Body of pancreas (tissue), 4 donors: Measurements from ENCODE around the gene RECQL5. TPM values are rescaled to one million over a fixed set of nuclear protein-coding genes. Genes with fewer than 3 reads are reported as not detected.

Source experiments
- ATAC-seq: fragments of 150-250 bp; one replicate; pipeline ENCODE4 v1.9.1; 2016
- DNase-seq, 4 donors: peaks; one replicate each; pipeline ENCODE4 v3.0.0-alpha.2; 2019
- H3K27ac ChIP-seq, 4 donors: fragments of 200-600 bp; sonication (generic); 1 replicate in 3 of 4; 2 replicates in 1 of 4; pipeline versions ENCODE4 v1.5.1 to v1.6.1; 2016 to 2019; ENCODE audit warnings: mild to moderate bottlenecking in 1 of 4, mixed read lengths in 1 of 4, moderate library complexity in 1 of 4
- H3K27me3 ChIP-seq, 2 donors: fragments of 200-600 bp; sonication (generic); one replicate each; pipeline ENCODE4 v1.6.0; 2016; ENCODE audit warnings: mild to moderate bottlenecking in 1 of 2
- H3K36me3 ChIP-seq, 2 donors: fragments of 200-600 bp; sonication (generic); replicated peaks in 1 of 2; 2 replicates each; pipeline ENCODE4 v1.5.1; 2016; ENCODE audit warnings: low read depth in 2 of 2; ENCODE audit not compliant: insufficient read depth in 1 of 2
- H3K4me1 ChIP-seq: fragments of 200-600 bp; sonication (generic); one replicate; pipeline ENCODE4 v1.6.0; 2016
- H3K4me3 ChIP-seq, 2 donors: fragments of 200-600 bp; sonication (generic); 1 replicate in 1 of 2; 2 replicates in 1 of 2; pipeline ENCODE4 v1.5.1; 2016 to 2019
- H3K9me3 ChIP-seq, 3 donors: fragments of 200-600 bp; sonication (generic); 1 replicate in 2 of 3; 2 replicates in 1 of 3; pipeline ENCODE4 v1.5.1; 2016
- CTCF ChIP-seq, 7 experiments: fragments of 450-650 bp in 4 of 7; fragments of 200-600 bp in 3 of 7; sonication (generic) in 3 of 7; IDR thresholded peaks; one replicate each; pipeline ENCODE4 v1.5.1; 2016 to 2019; ENCODE audit warnings: antibody characterized with exemption in 7 of 7
- POLR2A ChIP-seq, 3 donors: fragments of 450-650 bp; IDR thresholded peaks; one replicate each; pipeline ENCODE4 v1.6.1; 2016; ENCODE audit warnings: antibody characterized with exemption in 3 of 3, mild to moderate bottlenecking in 2 of 3
- WGBS, 2 donors: methylation state at CpG; one replicate each; pipeline ENCODE4 v1.1.5; 2017; 5-methylcytosine and 5-hydroxymethylcytosine counted together
- intact Hi-C: fragments of 100-400 bp; cut with DNase I; formaldehyde crosslinking; loops from one replicate; pipeline ENCODE4 v1.15.1; 2023
- total RNA-seq, 2 donors: library from RNA; depleted of rRNA; stranded (reverse); fragments of >200 nt; gene quantifications; one replicate each; pipeline ENCODE4 v1.1.0, GENCODE V29; 2016

RECQL5 gene
- total RNA-seq, 2 donors from 2014 or later, result 8.6 to 38.6 TPM

GRCh38 chr17:75628425-75628824, 38.5 kb downstream of the RECQL5 start:
- Histone ChIP-seq H3K27ac (no peak overlapping the region), H3K4me3 (no peak overlapping the region), H3K9me3 (no peaks in the 10 kb centered on the region), H3K36me3 (no peaks in the 10 kb centered on the region), H3K4me1 (peaks cover 12% of the 10 kb centered on the region), H3K27me3 (no peaks in the 10 kb centered on the region)
- 88 to 89% methylated on average over 5 to 6 of the region's 6 CpGs for WGBS, 2 donors
- no peak for ATAC-seq
- DNase-seq, result no peak
- no peak for TF ChIP-seq CTCF (IDR thresholded peaks at IDR 0.05)
- no peak for TF ChIP-seq POLR2A (IDR thresholded peaks at IDR 0.05)
- intact Hi-C loops, result no loop called here

GRCh38 chr17:75627094-75627493, 39.9 kb downstream of the RECQL5 start:
- TF ChIP-seq POLR2A (IDR thresholded peaks at IDR 0.05), result no peak
- TF ChIP-seq CTCF (IDR thresholded peaks at IDR 0.05), result no peak
- ATAC-seq, result no peak
- intact Hi-C loops, result no loop called here
- H3K27me3 ChIP-seq, result no peaks in the 10 kb centered on the region
- no peaks in the 10 kb centered on the region for H3K36me3 ChIP-seq
- H3K9me3 ChIP-seq, result no peaks in the 10 kb centered on the region
- no peak overlapping the region for H3K4me3 ChIP-seq
- 85 to 90% methylated on average over 6 to 10 of the region's 10 CpGs for WGBS, 2 donors
- DNase-seq, result no peak
- no peak overlapping the region for H3K27ac ChIP-seq
- H3K4me1 ChIP-seq, result no peaks in the 10 kb centered on the region

GRCh38 chr17:75626496-75627038, 40.4 kb downstream of the RECQL5 start:
- Histone ChIP-seq H3K9me3 (no peaks in the 10 kb centered on the region), H3K4me1 (no peaks in the 10 kb centered on the region), H3K36me3 (no peaks in the 10 kb centered on the region), H3K4me3 (no peak overlapping the region), H3K27ac (no peak overlapping the region), H3K27me3 (no peaks in the 10 kb centered on the region)
- 81 to 100% methylated on average over 1 to 11 of the region's 11 CpGs for WGBS, 2 donors
- ATAC-seq (no peak), DNase-seq (no peak)
- no peak for TF ChIP-seq POLR2A (IDR thresholded peaks at IDR 0.05)
- no peak for TF ChIP-seq CTCF (IDR thresholded peaks at IDR 0.05)
- intact Hi-C loops, result no loop called here

- ATAC-seq, result peak; percentile 51
- TF ChIP-seq POLR2A (IDR thresholded peaks at IDR 0.05), result no peak
- TF ChIP-seq CTCF (IDR thresholded peaks at IDR 0.05), result peak; percentile 13 to 51 (median 35)
- H3K27ac ChIP-seq, result no peak overlapping the region
- H3K9me3 ChIP-seq, result no peaks in the 10 kb centered on the region
- H3K27me3 ChIP-seq, result no peaks in the 10 kb centered on the region
- no peaks in the 10 kb centered on the region for H3K4me1 ChIP-seq
- DNase-seq, result peak in 2 of 4 donors; percentile 29 to 40
- no peaks in the 10 kb centered on the region for H3K36me3 ChIP-seq
- WGBS, 2 donors, result 86 to 100% methylated on average over 1 to 15 of the region's 15 CpGs
- no peak overlapping the region for H3K4me3 ChIP-seq
- intact Hi-C loops, result no loop called here
Observed at GRCh38 chr17:75625813-75626486, 41.0 kb downstream of the RECQL5 start.
